ENCODE results near the gene PABPC5.

The PABPC5 gene

DNA sequence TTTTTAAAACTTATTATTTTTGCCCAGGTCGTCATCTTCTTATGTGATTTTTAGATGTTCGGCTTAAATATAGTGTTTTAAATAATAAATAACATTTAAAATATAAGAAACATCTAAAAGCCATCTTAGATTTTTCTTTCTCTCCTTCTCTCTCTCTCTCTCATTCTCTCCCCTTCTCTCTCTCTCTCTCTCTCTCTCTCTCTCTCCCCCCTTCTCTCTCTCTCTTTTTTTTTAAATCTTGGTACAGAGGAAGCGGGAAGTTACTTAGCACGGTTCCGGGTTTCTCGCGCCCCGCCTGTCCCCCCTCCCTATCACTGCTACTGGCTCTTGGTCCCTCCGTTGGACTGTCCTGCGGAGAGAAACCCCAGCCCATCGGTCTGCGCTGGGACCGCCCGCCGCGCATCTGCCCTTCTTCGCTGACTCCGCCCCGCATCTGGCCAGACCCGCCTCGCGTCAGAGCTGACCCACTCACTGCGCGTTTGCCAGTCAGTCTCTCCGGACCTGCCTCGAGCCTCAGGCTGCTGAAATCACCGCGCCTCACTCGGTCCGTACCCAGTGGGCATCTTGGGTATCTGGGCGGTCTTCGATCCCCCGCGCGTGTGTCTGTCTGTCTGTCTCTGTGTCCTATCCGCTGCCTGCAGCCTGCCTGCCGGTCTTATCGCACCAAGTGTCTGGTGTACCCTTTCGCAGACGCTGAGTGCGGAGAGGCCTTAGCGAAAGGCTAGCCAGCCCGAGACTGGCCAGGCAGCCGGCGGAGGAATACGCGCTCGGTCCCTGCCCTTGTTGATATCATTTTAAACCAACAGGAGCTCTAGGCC lies at the start of gene PABPC5:
PABPC5 (plus strand) TSS at position 489 of the 818 bp plus-strand sequence. CDS start 739 bp downstream, outside the sequence.
- no peak for DNase-seq (ENCODE audit: low read depth)

DNA sequence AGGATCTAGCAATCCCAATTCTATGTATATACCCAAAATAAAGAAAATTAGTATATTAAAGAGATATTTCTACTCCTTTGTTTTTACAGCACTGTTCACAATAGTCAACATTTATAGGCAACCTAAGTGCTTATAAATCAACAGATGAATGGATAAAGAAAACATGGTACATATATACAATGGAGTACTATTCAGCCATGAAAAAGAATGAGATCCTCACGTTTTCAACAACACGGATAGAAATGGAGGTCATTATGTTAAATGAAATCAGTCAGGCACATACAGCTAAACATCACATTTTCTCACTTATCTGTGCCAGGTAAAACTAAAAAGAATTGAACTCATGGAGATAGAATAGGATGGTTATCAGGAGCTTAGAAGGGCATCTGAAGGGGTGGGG lies 45.6 kb upstream of the PABPC5 start:
- no peak for DNase-seq (ENCODE audit: low read depth)

- DNase-seq (ENCODE audit: low read depth), result no peak
Observed at GRCh38 chrX:91414713-91415112, 19.9 kb upstream of the PABPC5 start.

GRCh38 chrX:91435395-91435794 lies 756 bp downstream of the PABPC5 start:
- no peak for DNase-seq (ENCODE audit: low read depth)
